Peyer's patch (tissue), 4 donors: ENCODE measurements around the gene MAGT1. TPM values are rescaled to one million over a fixed set of nuclear protein-coding genes. Genes with fewer than 3 reads are reported as not detected.
"Not testable (repeated sequence)": the region's sequence is repeated elsewhere in the genome, so short reads cannot be mapped to it uniquely, and the experiment has no call there.

ENCODE experiments used
- DNase-seq, 3 donors: peaks; one replicate each; pipeline ENCODE4 v3.0.0-alpha.2; 2017 to 2019
- H3K27ac ChIP-seq, 4 donors: fragments of 200-600 bp; sonication (generic); one replicate each; pipeline ENCODE4 v1.5.1; 2016 to 2019
- H3K27me3 ChIP-seq, 2 donors: fragments of 200-600 bp; sonication (generic); one replicate each; pipeline ENCODE4 v1.5.1; 2019
- H3K36me3 ChIP-seq, 3 donors: fragments of 200-600 bp; sonication (generic); one replicate each; pipeline ENCODE4 v1.5.1; 2016 to 2019
- H3K4me1 ChIP-seq, 4 donors: fragments of 200-600 bp; sonication (generic); one replicate each; pipeline ENCODE4 v1.5.1; 2016 to 2019
- H3K4me3 ChIP-seq, 4 donors: fragments of 200-600 bp; sonication (generic); 1 replicate in 3 of 4; 2 replicates in 1 of 4; pipeline ENCODE4 v1.5.1; 2016 to 2019; ENCODE audit warnings: mild to moderate bottlenecking in 1 of 4
- H3K9me3 ChIP-seq, 4 donors: fragments of 200-600 bp; sonication (generic); one replicate each; pipeline ENCODE4 v1.5.1; 2016 to 2019; ENCODE audit warnings: mild to moderate bottlenecking in 1 of 4
- CTCF ChIP-seq, 6 experiments: fragments of 450-650 bp in 4 of 6; fragments of 200-600 bp in 2 of 6; sonication (generic) in 1 of 6; IDR thresholded peaks; one replicate each; pipeline ENCODE4 v1.5.1; 2017 to 2019; ENCODE audit warnings: antibody characterized with exemption in 6 of 6, mild to moderate bottlenecking in 3 of 6, moderate library complexity in 1 of 6
- POLR2A ChIP-seq, 2 donors: fragments of 450-650 bp; IDR thresholded peaks; one replicate each; pipeline ENCODE4 v1.5.1; 2017; ENCODE audit warnings: antibody characterized with exemption in 2 of 2, mild to moderate bottlenecking in 2 of 2, moderate library complexity in 2 of 2
- total RNA-seq, 4 donors: library from RNA; depleted of rRNA; stranded (reverse); fragments of >200 nt; gene quantifications; one replicate each; pipeline ENCODE4 v1.1.0, GENCODE V29; 2016

Gene MAGT1
- total RNA-seq, 4 donors from 2014 or later: 29.5 to 62.7 (median 50.1) TPM

DNA sequence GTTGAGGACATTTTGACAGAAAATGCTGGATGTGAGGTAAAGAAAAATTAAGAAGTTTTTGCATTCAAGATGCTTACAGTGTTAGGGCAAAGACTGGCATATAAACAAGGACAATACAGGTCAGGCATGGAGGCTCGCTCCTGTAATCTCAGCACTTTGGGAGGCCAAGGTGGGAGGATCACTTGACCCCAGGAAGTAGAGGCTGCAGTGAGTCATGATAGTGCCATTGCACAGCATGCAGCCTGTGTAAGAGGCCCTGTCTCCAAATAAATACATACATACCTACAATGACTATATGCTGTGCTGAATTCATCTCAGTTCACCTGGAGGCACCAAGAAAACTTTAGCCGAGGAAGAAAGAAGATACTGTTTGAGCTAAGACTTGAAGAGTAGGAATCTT lies 2.3 kb downstream of the MAGT1 start:
- H3K4me3 ChIP-seq: no peak overlapping the region
- no peak for DNase-seq
- no peak for TF ChIP-seq CTCF (IDR thresholded peaks at IDR 0.05)
- TF ChIP-seq POLR2A (IDR thresholded peaks at IDR 0.05): no peak

GRCh38 chrX:77881418-77881817 lies 13.8 kb downstream of the MAGT1 start:
- H3K27ac ChIP-seq, H3K27me3 ChIP-seq, H3K36me3 ChIP-seq, H3K4me1 ChIP-seq, DNase-seq, H3K4me3 ChIP-seq, H3K9me3 ChIP-seq: not testable (repeated sequence)

More for the DNA sequence above, 2.3 kb downstream of the MAGT1 start:
- Histone ChIP-seq H3K27me3 (no peaks in the 10 kb centered on the region), H3K36me3 (no peaks in the 10 kb centered on the region), H3K27ac (no peak overlapping the region), H3K4me1 (no peaks in the 10 kb centered on the region), H3K9me3 (no peaks in the 10 kb centered on the region)

- TF ChIP-seq POLR2A (IDR thresholded peaks at IDR 0.05) (no peak), CTCF (IDR thresholded peaks at IDR 0.05) (no peak)
- Histone ChIP-seq H3K36me3 (peaks cover 0 to 5% (median 0%) of the 10 kb centered on the region in 3 donors), H3K4me3 (no peak overlapping the region), H3K27me3 (no peaks in the 10 kb centered on the region), H3K4me1 (no peaks in the 10 kb centered on the region), H3K27ac (no peak overlapping the region), H3K9me3 (no peaks in the 10 kb centered on the region)
- no peak for DNase-seq
Measured at GRCh38 chrX:77875372-77875771, 19.9 kb downstream of the MAGT1 start.

DNA sequence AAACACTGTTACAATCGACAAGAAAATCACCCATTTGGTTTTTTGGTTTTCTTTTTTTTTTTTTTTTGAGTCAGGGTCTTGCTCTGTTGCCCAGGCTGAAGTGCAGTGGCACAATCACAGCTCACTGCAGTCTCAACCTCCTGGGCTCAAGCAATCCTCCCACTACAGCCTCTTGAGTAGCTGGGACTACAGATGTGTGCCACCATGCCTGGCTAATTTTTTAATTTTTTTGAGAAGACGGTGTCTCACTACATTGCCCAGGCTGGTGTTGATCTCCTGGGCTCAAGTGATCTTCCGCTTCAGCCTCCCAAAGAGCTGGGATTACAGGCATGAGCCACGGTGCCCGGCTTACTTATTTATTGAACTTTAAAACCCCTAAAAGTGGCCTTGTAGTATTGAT lies 63.7 kb downstream of the MAGT1 start:
- DNase-seq, H3K9me3 ChIP-seq, H3K4me1 ChIP-seq, H3K4me3 ChIP-seq, H3K27ac ChIP-seq, H3K27me3 ChIP-seq, H3K36me3 ChIP-seq: not testable (repeated sequence)

DNA sequence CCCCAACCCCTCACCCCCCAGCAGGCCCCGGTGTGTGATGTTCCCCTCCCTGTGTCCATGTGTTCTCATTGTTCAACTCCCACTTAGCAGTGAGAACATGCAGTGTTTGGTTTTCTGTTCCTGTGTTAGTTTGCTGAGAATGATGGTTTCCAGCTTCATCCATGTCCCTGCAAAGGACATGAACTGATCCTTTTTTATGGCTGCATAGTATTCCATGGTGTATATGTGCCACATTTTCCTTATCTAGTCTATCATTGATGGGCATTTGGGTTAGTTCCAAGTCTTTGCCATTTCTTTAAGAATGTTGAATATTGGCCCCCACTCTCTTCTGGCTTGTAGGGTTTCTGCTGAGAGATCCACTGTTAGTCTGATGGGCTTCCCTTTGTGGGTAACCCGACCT lies 73.2 kb downstream of the MAGT1 start:
- H3K27ac ChIP-seq, H3K9me3 ChIP-seq, DNase-seq, H3K36me3 ChIP-seq, H3K4me3 ChIP-seq, H3K27me3 ChIP-seq, H3K4me1 ChIP-seq: not testable (repeated sequence)

GRCh38 chrX:77820091-77820727 lies 75.0 kb downstream of the MAGT1 start:
- Histone ChIP-seq H3K27ac (no peak overlapping the region), H3K9me3 (no peaks in the 10 kb centered on the region), H3K4me1 (no peaks in the 10 kb centered on the region), H3K36me3 (peaks cover 0 to under 1% (median 0%) of the 10 kb centered on the region in 3 donors), H3K27me3 (no peaks in the 10 kb centered on the region), H3K4me3 (no peak overlapping the region)
- no peak for DNase-seq
- TF ChIP-seq CTCF (IDR thresholded peaks at IDR 0.05): no peak
- no peak for TF ChIP-seq POLR2A (IDR thresholded peaks at IDR 0.05)

GRCh38 chrX:77814210-77814609 lies 81.0 kb downstream of the MAGT1 start:
- DNase-seq: no peak
- Histone ChIP-seq H3K4me3 (no peak overlapping the region), H3K36me3 (no peaks in the 10 kb centered on the region), H3K27ac (no peak overlapping the region), H3K9me3 (no peaks in the 10 kb centered on the region), H3K4me1 (no peaks in the 10 kb centered on the region), H3K27me3 (no peaks in the 10 kb centered on the region)
- TF ChIP-seq POLR2A (IDR thresholded peaks at IDR 0.05) (no peak), CTCF (IDR thresholded peaks at IDR 0.05) (no peak)
